Measurements from ENCODE around the gene DVL1.

Gene DVL1

DNA sequence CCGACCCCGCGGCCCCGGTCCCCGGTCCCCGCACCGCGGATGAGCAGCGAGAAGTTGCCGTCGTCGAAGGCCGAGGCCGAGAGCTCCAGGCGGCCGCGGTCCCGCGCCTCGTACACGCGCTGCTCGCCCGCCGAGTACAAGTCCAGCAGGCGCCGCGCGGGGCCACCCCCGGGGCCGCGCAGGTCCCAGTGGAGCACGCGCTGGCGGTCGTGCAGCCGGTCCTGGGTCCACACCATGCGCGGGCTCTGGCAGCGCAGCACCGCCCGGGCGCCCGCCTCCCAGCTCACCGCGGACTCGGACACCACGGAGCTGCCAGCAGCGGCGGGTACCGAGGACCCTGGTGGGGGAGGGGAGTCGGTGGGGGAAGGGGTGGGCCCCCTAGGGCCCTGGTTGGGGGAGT, 6.2 kb upstream of the DVL1 start:
- peak; percentile 65 for DNase-seq (ENCODE audit: low spot score)

DNA sequence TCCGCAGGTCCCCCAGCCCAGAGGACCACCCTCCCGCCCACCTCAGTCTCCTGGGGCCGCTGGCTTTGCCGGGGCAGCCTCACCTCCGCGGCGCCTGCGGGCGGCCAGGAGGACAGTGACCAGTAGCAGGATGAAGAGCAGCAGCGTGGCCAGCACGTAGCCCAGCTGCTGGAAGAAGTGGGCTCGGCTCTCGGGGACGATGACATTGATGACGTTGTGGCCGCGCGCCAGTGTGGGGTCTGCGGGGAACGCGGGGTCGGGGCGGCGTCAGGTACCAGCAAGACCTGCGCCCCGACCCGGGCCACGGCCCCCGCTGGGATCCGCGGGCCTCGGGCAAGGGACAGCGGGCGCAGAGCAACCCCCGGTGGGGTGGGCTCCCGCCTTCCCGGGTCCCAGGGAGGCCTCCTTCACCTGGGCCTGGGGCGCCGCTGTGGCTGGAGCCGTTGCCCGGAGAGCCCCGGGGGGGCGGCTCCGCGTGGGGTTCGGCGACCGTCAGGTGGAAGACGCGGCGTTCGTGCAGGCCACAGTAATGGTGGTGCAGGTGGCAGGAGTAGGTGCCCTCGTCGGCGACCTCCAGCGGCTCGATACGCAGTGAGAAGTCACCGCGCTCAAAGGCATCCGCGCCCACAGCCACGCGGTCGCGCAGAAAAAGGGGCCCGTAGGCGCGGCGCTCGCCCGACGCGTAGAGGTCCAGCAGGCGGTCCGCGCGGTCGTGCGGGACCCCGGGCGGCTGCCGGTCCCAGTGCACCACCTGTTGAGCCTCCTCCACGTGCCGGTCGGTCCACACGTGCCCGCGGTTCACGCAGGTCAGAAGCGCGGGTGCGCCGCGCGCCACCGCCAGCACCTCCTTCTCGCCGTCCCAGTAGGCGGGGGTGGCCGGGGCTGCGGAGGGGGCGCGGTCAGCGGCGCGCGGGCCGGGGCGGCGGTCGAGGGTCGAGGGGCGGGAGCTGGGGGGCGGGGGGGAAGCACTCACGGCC, 5.3 kb upstream of the DVL1 start:
- DNase-seq (ENCODE audit: low spot score) = no peak

DNA sequence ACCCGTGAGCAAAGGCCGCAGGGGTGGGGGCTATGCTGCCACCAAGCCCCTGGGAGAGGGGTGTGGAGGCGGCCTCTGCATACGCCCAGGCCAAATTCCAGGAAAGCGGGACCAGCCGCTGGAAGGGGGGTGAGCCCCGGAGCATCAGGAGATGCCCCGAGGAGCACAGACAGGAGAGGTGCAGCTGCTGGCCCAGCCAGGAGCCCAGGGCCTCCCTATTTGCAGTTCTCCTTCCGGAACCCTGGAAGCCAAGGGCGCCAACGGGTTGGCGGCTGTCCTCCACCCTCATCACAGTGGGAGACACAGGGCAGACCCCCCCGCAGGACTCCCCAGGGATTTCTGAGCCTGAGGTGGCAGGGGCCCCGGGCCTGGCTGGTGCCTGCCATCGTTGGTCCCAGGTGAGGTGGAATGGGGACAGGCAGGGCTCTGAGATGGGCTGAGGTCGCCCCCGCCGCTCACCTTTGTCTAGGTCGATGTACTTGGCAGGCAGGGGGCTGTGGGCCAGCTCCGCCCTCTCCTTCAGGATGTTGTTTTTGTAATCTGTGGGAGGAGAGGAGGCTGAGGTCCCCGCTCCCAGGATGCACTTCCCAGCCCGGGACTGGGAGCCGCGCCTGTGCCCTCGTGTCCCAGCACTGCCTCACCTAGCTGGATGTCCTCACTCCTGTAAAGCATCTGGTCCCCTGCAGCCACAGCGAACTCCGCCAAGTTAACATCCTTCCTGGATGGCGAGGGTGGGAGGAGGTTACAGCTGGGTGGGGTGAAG, 4.4 kb upstream of the DVL1 start:
- no peak for DNase-seq (ENCODE audit: low spot score)

DNA sequence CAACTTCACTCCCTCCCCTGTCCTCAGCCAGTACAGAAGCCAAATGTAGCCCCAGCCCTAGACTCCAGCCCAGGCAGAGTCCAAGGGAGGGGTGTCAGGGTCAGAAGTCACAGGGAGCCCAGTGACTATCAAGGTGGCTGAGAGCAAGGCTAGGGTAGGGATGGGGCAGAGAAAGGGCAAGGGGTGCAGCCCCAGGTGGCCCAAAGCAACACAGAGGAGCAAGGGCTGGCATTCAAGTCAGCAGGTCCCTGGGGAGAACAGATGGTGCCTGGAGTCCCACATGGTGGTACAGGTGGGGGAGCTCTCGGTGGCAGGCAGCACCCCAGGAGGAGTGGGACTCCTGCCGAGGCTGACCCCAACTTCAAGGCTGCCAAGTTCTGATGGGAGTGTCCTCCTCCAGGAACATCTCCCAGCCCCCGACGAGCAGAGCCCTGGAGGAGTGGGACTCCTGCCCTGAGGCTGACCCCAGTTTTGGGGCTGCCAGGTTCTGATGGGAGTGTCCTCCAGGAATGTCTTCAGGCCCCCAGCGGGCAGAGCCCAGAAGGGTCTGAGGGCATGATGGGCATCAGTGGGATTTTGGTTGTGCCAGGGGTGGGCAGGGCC, 3.7 kb upstream of the DVL1 start:
- no peak for DNase-seq (ENCODE audit: low spot score)

DNA sequence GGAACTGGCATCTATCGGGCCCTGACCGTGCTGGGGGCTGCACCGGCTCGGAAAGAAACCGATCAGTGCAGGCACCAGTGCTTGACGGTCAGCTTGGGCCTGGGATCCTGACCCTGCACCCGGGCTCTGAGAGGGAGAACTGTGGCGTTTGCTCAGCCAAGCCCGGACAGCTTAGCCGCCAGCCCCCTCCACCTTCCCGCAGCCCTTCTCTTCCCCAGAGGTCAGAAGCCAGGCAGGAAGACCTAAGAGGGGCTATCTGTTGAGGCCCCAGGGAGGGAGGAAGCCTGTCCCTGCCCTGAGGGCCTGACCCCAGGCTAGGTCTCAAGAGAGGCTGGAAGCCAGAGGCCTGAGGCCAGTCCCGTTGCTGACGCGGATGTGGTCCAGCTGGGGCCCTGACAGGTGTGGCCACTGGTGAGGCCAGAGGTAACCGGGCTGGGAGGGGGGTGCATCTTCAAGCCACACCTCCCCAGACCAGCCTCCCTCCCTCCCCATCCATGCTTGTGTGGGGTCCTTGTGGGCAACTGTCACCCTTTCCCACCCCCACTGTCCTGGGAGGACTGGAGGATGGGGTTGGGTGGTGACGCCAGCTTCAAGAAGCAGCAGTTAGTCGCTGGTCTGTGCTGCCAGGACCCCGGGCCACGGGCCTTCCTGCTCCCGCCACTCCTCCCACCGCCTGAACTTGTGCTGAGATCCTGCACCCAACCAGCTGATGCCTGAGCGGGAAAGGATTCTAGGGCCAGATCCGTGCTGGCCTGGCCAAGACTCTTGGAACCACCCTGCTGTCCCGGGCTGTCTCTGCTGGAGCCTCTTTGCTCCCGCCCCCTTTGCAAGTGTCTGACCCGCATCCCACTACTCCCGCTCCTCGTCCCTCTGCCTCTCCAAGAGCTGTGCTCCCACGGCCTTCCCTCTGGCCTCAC, 2.6 kb upstream of the DVL1 start:
- DNase-seq (ENCODE audit: low spot score) = peak; percentile 59

DNA sequence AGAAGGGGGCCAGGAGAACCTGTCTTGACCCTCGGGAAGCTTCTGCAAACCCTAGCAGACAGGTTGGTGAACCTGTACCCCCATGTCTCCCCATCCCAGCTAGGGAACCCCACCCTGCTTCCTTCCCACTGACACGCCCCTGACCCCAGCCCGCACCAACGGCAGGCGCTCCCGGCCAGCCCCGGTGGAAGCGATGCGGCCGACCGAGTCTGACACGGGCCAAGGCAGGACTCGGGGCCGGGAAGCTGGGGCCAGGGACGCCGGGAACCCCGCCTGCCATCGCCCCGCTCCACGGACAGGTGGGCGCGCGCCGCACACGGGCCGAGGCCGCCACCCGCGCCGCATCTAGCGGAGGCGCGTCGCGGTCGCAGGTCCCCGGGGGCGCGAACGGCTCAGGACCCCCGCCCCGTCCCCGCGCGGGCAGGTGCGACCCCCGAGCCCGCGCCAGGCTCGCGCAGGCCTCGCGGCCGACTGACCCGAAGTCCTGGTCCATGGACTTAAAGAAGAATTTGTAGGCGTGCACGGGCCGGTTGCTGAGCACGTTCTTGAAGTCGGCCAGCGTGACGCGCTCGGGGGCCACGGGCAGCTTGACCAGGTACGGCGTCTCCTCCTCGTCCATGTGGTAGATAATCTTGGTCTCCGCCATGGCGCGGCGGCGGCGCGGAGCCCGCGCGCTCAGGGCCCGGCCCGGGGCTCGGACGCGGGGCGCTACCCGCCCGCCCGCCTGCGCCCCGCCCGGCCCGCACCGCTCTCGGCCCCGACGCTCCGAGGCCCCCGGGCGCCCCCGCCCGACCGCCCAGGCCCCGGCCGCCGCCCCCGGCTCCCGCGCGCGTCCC, 580 bp downstream of the DVL1 start:
- DNase-seq (ENCODE audit: low spot score) = no peak

DNA sequence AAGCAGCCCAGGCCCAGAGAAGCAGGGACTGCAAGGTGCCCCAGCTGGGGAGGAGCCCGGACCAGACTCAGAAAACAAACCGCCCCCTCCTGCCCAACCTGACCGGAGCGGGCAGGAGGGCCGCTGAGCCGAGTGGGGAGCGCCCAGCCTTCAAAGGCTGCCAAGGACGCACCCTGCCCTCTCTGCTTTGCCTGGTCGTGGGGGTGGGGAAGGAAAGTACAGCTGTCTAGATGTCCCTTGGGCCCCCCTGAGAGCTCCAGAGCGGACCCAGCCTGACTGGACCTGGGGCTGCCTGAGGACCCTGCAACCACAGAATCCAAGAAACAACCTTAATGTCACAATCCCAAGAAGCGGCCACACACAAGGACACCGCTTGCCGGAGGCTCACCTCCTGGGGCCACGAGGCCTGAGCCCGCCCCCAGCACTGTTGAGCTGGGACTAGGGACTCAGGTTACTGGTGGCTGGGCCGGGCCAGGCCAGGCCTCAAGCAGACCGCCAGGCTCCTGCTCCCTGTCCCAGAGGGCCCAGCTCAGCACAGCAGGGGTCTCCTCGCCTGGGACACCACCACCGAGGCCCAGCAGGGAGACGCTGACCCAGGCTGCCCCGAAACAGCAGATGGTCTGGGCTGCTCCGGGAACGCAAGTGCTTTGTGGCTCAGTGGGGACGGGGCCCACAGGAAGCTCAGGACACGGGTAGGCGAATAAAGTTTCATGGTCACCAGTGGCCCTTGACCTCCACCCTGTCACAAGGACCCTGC, 1.4 kb downstream of the DVL1 start:
- DNase-seq (ENCODE audit: low spot score) = no peak

DNA sequence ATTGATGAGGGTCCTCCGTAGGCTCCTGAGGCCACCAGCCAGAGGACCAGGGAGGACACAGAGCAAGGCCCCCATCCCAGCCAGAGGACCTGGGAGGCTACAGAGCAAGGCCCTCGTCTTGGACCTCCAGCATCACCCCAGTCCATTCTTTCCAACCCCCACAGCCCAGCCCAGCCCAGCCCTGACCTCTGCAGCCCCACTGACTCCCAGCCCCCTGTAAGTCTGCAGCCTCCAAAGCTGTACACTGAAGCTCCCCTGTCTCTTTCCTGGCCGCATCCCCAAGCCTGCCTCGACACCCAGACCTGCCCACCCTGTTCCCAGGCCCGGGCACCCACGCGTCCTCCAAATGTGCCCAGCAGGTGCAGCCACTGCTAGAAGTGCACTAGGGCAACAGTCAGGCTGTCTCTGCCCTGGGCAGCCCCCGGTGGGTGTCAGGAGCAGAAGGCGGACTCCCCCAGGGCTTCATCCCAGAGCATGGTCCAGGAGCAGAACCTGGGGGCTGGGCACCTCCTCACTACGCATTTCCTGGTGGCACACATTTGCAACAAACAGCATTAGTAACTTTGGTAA, 2.1 kb downstream of the DVL1 start:
- DNase-seq (ENCODE audit: low spot score) = no peak

DNA sequence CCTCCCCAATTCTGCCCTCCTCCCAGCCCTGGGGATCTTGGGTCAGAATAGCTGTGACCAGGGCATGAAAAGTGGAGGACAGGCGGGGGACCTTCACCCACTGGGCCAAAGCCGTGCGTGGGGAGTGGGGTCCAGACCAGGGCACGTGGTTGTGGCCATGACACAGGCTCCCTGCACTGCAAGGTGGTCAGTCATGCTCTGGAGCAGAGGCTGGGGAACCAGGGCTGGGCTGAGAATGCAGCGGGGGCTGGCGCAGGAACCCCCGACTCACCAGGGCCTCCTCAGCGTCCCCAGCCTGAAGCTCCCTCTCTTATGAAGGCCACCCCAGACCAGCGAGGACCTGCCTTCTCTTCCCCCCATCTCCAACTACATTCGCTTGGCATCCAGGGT, 2.7 kb downstream of the DVL1 start:
- no peak for DNase-seq (ENCODE audit: low spot score)

DNA sequence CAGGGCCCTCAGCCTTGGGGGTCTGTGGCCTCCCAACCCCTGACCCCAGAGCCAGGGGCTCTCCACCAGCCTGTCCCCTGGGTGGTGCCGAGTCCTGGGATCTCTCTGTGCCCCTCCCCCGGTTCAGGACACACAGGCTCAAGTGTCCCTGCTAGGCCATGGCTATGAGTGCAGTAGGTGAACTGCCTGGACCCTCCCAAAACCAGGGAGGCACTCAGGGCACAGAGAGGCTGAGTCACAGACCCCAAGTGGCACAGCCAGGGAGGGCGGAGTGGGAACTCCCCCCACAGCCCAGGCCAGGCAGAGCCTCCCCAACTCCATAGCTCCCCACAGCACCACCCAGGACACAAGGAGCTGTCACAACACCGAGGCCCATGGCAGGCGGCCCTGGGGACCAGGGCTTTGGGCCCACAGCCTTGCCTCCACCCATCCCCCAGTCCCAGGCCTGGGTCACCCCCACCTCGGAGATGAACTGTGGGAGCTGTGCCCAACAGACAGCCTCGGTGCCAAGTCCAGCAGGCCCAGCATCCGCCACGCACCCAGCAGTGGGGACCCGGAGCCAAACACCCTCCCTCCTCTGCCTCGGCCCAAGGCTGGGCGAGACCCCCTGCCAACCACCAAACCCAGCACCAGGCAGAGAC, 3.2 kb downstream of the DVL1 start:
- DNase-seq (ENCODE audit: low spot score) = no peak

DNA sequence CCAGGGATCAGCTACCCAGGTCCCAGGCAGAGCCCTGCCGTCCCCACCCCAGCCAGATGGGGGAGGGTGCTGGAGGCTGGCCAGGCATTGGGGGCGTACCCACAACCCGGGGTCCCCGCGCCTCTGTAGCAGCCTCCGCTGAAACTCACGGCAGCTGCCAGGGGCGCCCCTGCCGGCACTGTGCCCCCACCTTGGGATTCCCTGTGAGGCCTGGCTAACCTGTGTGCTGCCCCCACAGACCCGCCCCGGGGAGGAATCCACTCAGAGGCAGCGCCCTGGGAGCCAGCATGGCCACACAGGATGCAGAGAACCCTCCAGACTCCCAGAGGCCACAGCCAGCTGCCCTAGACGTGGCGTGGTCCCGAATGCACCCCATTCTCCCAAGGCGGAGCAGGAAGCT, 3.8 kb downstream of the DVL1 start:
- DNase-seq (ENCODE audit: low spot score) = peak; percentile 53

DNA sequence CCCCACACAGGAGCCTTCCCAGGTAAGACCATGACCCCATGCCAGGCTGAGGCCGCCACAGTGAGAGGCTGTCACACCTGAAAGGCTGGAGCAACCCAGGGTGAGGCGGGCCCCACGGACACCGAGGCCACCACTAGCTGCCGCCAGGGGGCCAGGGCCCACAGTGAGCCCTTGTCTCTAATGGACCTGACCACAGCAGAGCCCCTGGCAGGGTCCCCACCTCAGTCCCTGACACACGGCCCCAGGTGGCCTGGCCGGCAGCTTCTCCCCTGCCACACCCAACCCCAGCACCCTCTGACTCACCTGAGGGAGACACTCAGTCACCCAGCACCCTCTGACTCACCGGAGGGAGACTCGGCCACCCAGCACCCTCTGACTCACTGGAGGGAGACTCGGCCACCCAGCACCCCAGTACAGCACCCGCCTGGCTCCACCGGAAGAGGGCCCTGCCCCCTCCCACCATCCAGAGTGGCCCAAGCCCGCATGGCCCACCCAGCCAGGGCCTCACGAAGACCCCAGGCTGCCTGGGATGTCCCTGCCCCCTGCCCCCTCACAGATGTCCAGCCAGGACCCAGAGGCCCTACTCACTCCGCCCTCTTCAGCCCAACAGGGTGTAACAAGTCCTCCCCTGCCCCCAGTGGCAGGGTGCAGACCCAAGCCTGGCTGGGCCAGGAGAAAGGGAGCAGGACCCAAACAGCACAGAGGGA, 4.4 kb downstream of the DVL1 start:
- DNase-seq (ENCODE audit: low spot score) = peak; percentile 87

DNA sequence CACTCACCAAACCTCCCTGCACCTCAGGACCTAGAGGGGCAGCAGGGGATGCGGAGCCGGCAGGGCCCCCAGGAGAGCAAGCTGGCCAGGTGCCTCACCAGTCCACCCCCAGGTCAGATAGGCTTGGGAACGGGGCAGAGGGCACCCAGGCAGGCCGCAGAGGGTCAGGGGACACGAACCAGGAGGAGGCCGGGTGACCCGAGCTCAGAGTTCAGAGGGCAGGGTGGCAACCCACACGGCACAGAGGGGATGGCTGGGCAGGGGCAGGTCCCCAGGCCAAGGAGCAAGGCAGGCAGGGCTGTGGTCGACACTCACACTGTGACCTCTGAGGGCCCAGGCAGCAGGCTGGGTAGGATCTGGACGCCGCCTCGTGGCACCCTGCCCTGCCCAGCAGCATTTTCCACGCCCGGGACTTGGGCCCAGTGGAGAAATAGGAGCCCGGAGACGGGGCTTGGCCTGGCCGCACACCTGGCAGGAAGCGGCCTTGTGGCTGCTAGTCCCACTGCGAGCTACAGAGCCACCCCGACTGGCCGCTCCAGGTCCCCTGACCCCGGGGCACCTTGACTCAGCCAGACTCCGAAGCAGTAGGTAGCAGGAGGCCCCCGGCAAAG, 5.3 kb downstream of the DVL1 start:
- no peak for DNase-seq (ENCODE audit: low spot score)

DNA sequence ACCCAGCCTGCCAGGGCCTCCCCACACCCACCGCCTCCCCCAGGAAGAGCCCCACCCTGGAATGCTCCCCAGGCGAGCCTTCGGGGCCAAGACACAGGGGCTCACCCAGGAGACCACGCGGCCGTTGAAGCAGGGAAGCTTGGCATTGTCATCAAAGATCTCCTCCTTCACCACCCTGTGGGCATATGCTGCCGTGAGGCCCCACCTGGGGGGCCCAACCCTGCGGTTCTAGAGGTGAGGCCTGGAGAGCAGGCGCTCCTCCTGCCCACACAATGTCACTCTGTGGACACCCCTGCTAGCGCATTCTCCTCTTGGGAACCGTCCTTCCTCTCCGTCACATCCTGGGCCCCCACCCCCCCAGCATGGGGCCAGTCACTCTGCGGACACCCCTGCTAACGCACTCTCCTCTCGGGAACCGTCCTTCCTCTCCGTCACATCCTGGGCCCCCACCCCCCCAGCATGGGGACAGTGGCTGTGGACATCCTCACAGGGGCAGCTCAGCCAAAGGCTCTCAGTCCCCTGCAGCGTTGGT, 6.6 kb downstream of the DVL1 start:
- no peak for DNase-seq (ENCODE audit: low spot score)

DNA sequence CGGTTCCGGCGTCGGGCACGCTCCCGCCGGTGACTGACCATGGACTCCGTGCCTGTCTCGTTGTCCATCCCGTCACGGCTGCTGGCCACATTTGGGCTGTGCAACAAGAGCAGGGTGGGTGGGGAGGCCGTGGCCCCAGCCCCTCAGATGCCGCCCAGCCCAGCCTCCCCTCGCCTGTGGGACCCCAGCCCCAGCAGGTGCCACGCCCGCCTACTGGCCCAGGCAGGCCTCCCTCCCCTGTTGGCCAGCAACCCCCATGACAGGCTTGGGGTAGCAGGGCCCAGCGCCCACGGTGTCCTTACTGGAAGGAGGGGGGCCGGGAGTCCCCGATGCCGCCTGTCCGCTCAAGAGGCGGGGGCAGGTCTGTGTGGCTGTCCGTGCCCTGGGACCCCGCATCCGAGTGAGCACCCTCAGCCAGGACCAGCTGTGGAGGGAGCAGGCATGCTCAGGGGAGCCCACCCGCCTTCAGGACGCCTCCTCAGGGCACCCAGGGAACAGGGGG, 7.1 kb downstream of the DVL1 start:
- DNase-seq (ENCODE audit: low spot score) = no peak

DNA sequence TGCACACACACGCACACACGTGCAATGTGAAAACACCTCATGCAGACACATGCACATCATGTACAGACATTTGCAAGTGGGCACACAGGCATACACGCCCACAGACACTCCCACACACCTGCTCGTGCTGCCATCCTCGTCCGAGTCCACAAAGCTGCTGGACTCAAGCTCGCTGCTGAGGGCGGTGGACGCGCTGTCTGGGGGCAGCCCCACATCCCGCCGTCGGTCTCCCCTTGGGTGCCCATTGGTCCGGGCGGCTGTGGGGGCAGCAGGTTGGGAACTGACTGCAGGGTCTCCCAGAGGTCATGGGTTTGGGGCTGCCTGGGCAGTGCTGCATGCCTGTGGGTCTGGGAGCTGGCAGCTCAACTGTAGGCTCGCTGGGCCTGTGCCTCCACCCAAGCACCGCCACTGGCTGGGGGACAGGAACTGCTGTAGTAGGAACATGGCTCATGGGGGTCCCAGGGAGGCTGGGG, 7.6 kb downstream of the DVL1 start:
- no peak for DNase-seq (ENCODE audit: low spot score)

DNA sequence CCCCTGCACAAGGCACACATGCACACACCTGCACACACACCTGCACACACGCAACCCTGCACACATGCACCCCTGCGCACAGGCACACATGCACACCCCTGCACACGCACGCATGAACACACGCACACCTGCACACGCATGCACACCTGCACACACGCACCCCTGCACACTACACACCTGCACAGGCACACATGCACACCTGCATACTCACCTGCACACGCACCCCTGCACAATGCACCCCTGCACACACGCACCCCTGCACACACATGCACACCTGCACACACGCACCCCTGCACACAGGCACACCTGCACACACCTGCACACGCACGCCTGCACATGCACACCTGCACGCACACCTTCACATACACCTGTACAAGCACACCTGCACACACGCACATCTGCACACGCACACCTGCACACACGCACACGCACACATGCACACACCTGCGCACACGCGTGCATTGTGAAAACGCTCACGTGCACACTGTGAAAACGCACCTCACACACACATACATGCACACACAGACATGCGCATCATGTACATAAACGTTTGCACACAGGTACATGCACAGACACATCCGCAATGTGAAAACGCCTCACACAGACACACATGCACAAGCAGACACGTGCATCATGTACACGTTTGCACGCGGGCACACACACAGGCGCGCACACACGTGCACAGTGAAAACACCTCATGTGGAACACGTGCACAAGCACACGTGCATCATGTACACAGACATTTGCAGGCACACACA, 8.2 kb downstream of the DVL1 start:
- DNase-seq (ENCODE audit: low spot score) = no peak
